Liver (tissue), 9 donors: ENCODE results near the gene GRK7. TPM values are rescaled to one million over a fixed set of nuclear protein-coding genes. Genes with fewer than 3 reads are reported as not detected.

Experiments used
- DNase-seq: peaks from one replicate; pipeline ENCODE4 v3.0.0-alpha.2; 2017; ENCODE audit warnings: low spot score
- H3K27ac ChIP-seq, 2 donors: one replicate each; pipeline ENCODE4 v1.7.0; 2013; ENCODE audit warnings: inconsistent platforms in 2 of 2, low read length in 2 of 2, control low read depth in 1 of 2, low read depth in 1 of 2, mild to moderate bottlenecking in 1 of 2
- H3K27me3 ChIP-seq, 4 donors: one replicate each; pipeline versions ENCODE4 v1.6.1 to v1.7.0; 2013; ENCODE audit warnings: low read length in 3 of 4, inconsistent platforms in 1 of 4, mild to moderate bottlenecking in 1 of 4, moderate library complexity in 1 of 4; ENCODE audit not compliant: control insufficient read depth in 4 of 4, insufficient read depth in 4 of 4
- H3K36me3 ChIP-seq, 4 donors: one replicate each; pipeline versions ENCODE4 v1.6.1 to v1.7.0; 2013; ENCODE audit warnings: low read length in 3 of 4, mild to moderate bottlenecking in 3 of 4, low read depth in 1 of 4, moderate library complexity in 1 of 4; ENCODE audit not compliant: control insufficient read depth in 4 of 4, insufficient read depth in 3 of 4
- H3K4me1 ChIP-seq, 4 donors: one replicate each; pipeline versions ENCODE4 v1.6.1 to v1.7.0; 2013; ENCODE audit warnings: low read length in 3 of 4, mild to moderate bottlenecking in 3 of 4, moderate library complexity in 1 of 4; ENCODE audit not compliant: control insufficient read depth in 4 of 4, insufficient read depth in 4 of 4
- H3K4me3 ChIP-seq, 3 donors: one replicate each; pipeline versions ENCODE4 v1.6.1 to v1.7.0; 2013; ENCODE audit warnings: low read length in 3 of 3, control low read depth in 1 of 3, low read depth in 1 of 3, mild to moderate bottlenecking in 1 of 3
- H3K9ac ChIP-seq, 2 donors: one replicate each; pipeline ENCODE4 v1.7.0; 2013; ENCODE audit warnings: low read length in 2 of 2, mild to moderate bottlenecking in 2 of 2, moderate library complexity in 2 of 2, control low read depth in 1 of 2, low read depth in 1 of 2
- H3K9me3 ChIP-seq, 4 donors: one replicate each; pipeline versions ENCODE4 v1.6.1 to v1.7.0; 2013; ENCODE audit warnings: low read length in 3 of 4; ENCODE audit not compliant: control insufficient read depth in 4 of 4
- ATF3 ChIP-seq: IDR thresholded peaks from 2 replicates; pipeline ENCODE4 v1.6.1; 2016; ENCODE audit warnings: antibody characterized with exemption
- EGR1 ChIP-seq, 2 donors: IDR thresholded peaks; 2 replicates each; pipeline ENCODE4 v1.6.1; 2016 to 2018; ENCODE audit warnings: antibody characterized with exemption in 2 of 2, low read depth in 2 of 2
- FOXA1 ChIP-seq: IDR thresholded peaks from 2 replicates; pipeline ENCODE4 v1.6.1; 2016; ENCODE audit warnings: antibody characterized with exemption
- HNF4A ChIP-seq, 2 donors: conservative IDR thresholded peaks; 2 replicates each; pipeline ENCODE4 v1.6.1; 2016; ENCODE audit warnings: antibody characterized with exemption in 2 of 2, mild to moderate bottlenecking in 2 of 2
- HNF4G ChIP-seq: IDR thresholded peaks from 2 replicates; pipeline ENCODE4 v1.6.1; 2016; ENCODE audit warnings: antibody characterized with exemption
- JUND ChIP-seq, 2 donors: IDR thresholded peaks; 2 replicates each; pipeline ENCODE4 v1.6.1; 2016; ENCODE audit warnings: antibody characterized with exemption in 2 of 2
- MAX ChIP-seq: IDR thresholded peaks from 2 replicates; pipeline ENCODE4 v1.6.1; 2016; ENCODE audit warnings: antibody characterized with exemption
- NR2F2 ChIP-seq: IDR thresholded peaks from 2 replicates; pipeline ENCODE4 v1.6.1; 2016; ENCODE audit warnings: antibody characterized with exemption
- REST ChIP-seq: IDR thresholded peaks from 2 replicates; pipeline ENCODE4 v1.6.1; 2016; ENCODE audit warnings: antibody characterized with exemption, mild to moderate bottlenecking
- RXRA ChIP-seq, 2 donors: IDR thresholded peaks; 2 replicates each; pipeline ENCODE4 v1.6.1; 2017 to 2018; ENCODE audit warnings: antibody characterized with exemption in 2 of 2, mild to moderate bottlenecking in 1 of 2
- SP1 ChIP-seq: IDR thresholded peaks from 2 replicates; pipeline ENCODE4 v1.6.1; 2018; ENCODE audit warnings: antibody characterized with exemption, mild to moderate bottlenecking
- TAF1 ChIP-seq: conservative IDR thresholded peaks from 2 replicates; pipeline ENCODE4 v1.6.1; 2016; ENCODE audit warnings: antibody characterized with exemption, mild to moderate bottlenecking
- YY1 ChIP-seq: IDR thresholded peaks from 2 replicates; pipeline ENCODE4 v1.6.1; 2016; ENCODE audit warnings: antibody characterized with exemption, mild to moderate bottlenecking
- ZBTB33 ChIP-seq: IDR thresholded peaks from 2 replicates; pipeline ENCODE4 v1.6.1; 2016; ENCODE audit warnings: antibody characterized with exemption
- WGBS: extraction: QIAGEN DNeasy Blood & Tissue Kit; methylation state at CpG from one replicate; pipeline ENCODE4 v1.1.7; 2013; 5-methylcytosine and 5-hydroxymethylcytosine counted together
- polyA plus RNA-seq, 2 donors: library from polyadenylated mRNA; stranded (reverse) in 1 of 2; unstranded in 1 of 2; fragments of 200-250 nt in 1 of 2; fragments of >200 nt in 1 of 2; fragmentation: Nextera tagmentation in 1 of 2; extraction: Ambion mirVana in 1 of 2; gene quantifications; one replicate each; pipeline versions ENCODE4 v1.2.1 to v1.2.3, GENCODE V29; 2013 to 2015
- total RNA-seq, 2 donors: library from RNA; depleted of rRNA; stranded (reverse); fragments of >200 nt; gene quantifications; one replicate each; pipeline ENCODE4 v1.2.3, GENCODE V29; 2014
- donor health status: healthy.
- donor health status: healthy.
- donor health status: healthy.
- donor health status: healthy.
- donor health status: healthy.

Gene GRK7
- total and polyA plus RNA-seq, 4 donors = 0.08 TPM; not detected in 3

- H3K4me1 ChIP-seq = no peaks in the 10 kb centered on the region
- TF ChIP-seq REST (no peak), SP1 (no peak)
- no peaks in the 10 kb centered on the region for H3K36me3 ChIP-seq
- H3K9ac ChIP-seq = no peak overlapping the region
- 94% methylated on average over 7 of the region's 7 CpGs for WGBS
- no peak for DNase-seq
- no peaks in the 10 kb centered on the region for H3K27me3 ChIP-seq
- H3K27ac ChIP-seq = no peak overlapping the region
- H3K9me3 ChIP-seq = no peaks in the 10 kb centered on the region
- no peak overlapping the region for H3K4me3 ChIP-seq
Measured at GRCh38 chr3:141789281-141789680, 26.1 kb downstream of the GRK7 start.

GRCh38 chr3:141790171-141790570, 27.0 kb downstream of the GRK7 start:
- H3K9me3 ChIP-seq = no peaks in the 10 kb centered on the region
- DNase-seq = no peak
- H3K27ac ChIP-seq = no peak overlapping the region
- no peak overlapping the region for H3K4me3 ChIP-seq
- TF ChIP-seq HNF4G = no peak
- no peak for TF ChIP-seq SP1
- no peak for TF ChIP-seq MAX
- TF ChIP-seq EGR1 (IDR thresholded peaks at IDR 0.05; ENCODE audit: low read depth in 2 of 2) = no peak
- no peak for TF ChIP-seq NR2F2
- TF ChIP-seq ATF3 = no peak
- TF ChIP-seq JUND (IDR thresholded peaks at IDR 0.05) = no peak
- no peak for TF ChIP-seq HNF4A (conservative IDR thresholded peaks at IDR 0.05)
- no peak for TF ChIP-seq TAF1
- TF ChIP-seq REST = no peak
- no peak for TF ChIP-seq RXRA (IDR thresholded peaks at IDR 0.05)
- H3K36me3 ChIP-seq = no peaks in the 10 kb centered on the region
- no peaks in the 10 kb centered on the region for H3K27me3 ChIP-seq
- WGBS = 93% methylated on average over 4 of the region's 4 CpGs
- no peaks in the 10 kb centered on the region for H3K4me1 ChIP-seq
- H3K9ac ChIP-seq = no peak overlapping the region

- Histone ChIP-seq H3K9me3 (no peaks in the 10 kb centered on the region), H3K27me3 (no peaks in the 10 kb centered on the region), H3K9ac (no peak overlapping the region), H3K27ac (no peak overlapping the region), H3K4me3 (no peak overlapping the region), H3K4me1 (peaks cover 0 to 7% (median 3%) of the 10 kb centered on the region in 4 donors), H3K36me3 (no peaks in the 10 kb centered on the region)
- WGBS = 98% methylated on average over 1 of the region's 1 CpG
- DNase-seq = no peak
- TF ChIP-seq RXRA (IDR thresholded peaks at IDR 0.05) (no peak), FOXA1 (no peak), TAF1 (no peak), REST (no peak), NR2F2 (no peak), SP1 (no peak), MAX (no peak), JUND (IDR thresholded peaks at IDR 0.05) (no peak), YY1 (no peak), ZBTB33 (no peak)
Measured at GRCh38 chr3:141792495-141792894, 29.3 kb downstream of the GRK7 start.
